ENCODE results near the gene SLC6A8. TPM values are rescaled to one million over a fixed set of nuclear protein-coding genes. Genes with fewer than 3 reads are reported as not detected.

SLC6A8 gene
- total RNA-seq, 1 donor: 19.5 TPM

- Histone ChIP-seq H3K9me3 (ENCODE audit: low read depth, low read length) (no peaks in the 10 kb centered on the region), H3K36me3 (ENCODE audit: insufficient read depth, low read length) (no peaks in the 10 kb centered on the region), H3K4me2 (ENCODE audit: insufficient read depth, low read length) (no peak overlapping the region), H3K4me1 (ENCODE audit: insufficient read depth, low read length) (no peaks in the 10 kb centered on the region), H3K4me3 (ENCODE audit: insufficient read depth, low read length) (no peak overlapping the region), H3K79me2 (ENCODE audit: insufficient read depth, low read length) (no peaks in the 10 kb centered on the region), H3K27me3 (ENCODE audit: insufficient read depth, low read length) (peaks cover 22% of the 10 kb centered on the region), H3K27ac (ENCODE audit: low read depth, low read length) (no peak overlapping the region), H2AFZ (ENCODE audit: low read length) (no peak overlapping the region), H4K20me1 (ENCODE audit: insufficient read depth, low read length) (no peaks in the 10 kb centered on the region)
- no peak for DNase-seq (ENCODE audit: insufficient read length, low spot score, missing footprints)
- TF ChIP-seq CTCF (IDR thresholded peaks at IDR 0.05; ENCODE audit: extremely low read depth, low read depth, low read length): no peak
Measured at GRCh38 chrX:153659268-153659667, 28.5 kb upstream of the SLC6A8 start.

GRCh38 chrX:153662266-153662665 is 25.5 kb upstream of the SLC6A8 start:
- Histone ChIP-seq H3K4me3 (ENCODE audit: insufficient read depth, low read length) (no peak overlapping the region), H3K79me2 (ENCODE audit: insufficient read depth, low read length) (no peaks in the 10 kb centered on the region), H3K36me3 (ENCODE audit: insufficient read depth, low read length) (no peaks in the 10 kb centered on the region), H3K4me1 (ENCODE audit: insufficient read depth, low read length) (no peaks in the 10 kb centered on the region), H3K27me3 (ENCODE audit: insufficient read depth, low read length) (peaks cover 38% of the 10 kb centered on the region), H4K20me1 (ENCODE audit: insufficient read depth, low read length) (no peaks in the 10 kb centered on the region), H3K9me3 (ENCODE audit: low read depth, low read length) (peaks cover 2% of the 10 kb centered on the region), H3K4me2 (ENCODE audit: insufficient read depth, low read length) (no peak overlapping the region), H2AFZ (ENCODE audit: low read length) (no peak overlapping the region), H3K27ac (ENCODE audit: low read depth, low read length) (no peak overlapping the region)
- TF ChIP-seq CTCF (IDR thresholded peaks at IDR 0.05; ENCODE audit: extremely low read depth, low read depth, low read length): peak; percentile 36
- peak; percentile 52 for DNase-seq (ENCODE audit: insufficient read length, low spot score, missing footprints)

GRCh38 chrX:153665726-153666306 is 21.9 kb upstream of the SLC6A8 start:
- no peak overlapping the region for H3K27ac ChIP-seq (ENCODE audit: low read depth, low read length)
- no peaks in the 10 kb centered on the region for H3K4me1 ChIP-seq (ENCODE audit: insufficient read depth, low read length)

More at GRCh38 chrX:153665726-153666306, 21.9 kb upstream of the SLC6A8 start:
- H4K20me1 ChIP-seq (ENCODE audit: insufficient read depth, low read length): no peaks in the 10 kb centered on the region
- no peak overlapping the region for H2AFZ ChIP-seq (ENCODE audit: low read length)
- H3K9me3 ChIP-seq (ENCODE audit: low read depth, low read length): peaks cover 2% of the 10 kb centered on the region
- no peak overlapping the region for H3K4me2 ChIP-seq (ENCODE audit: insufficient read depth, low read length)
- no peak overlapping the region for H3K4me3 ChIP-seq (ENCODE audit: insufficient read depth, low read length)
- H3K36me3 ChIP-seq (ENCODE audit: insufficient read depth, low read length): no peaks in the 10 kb centered on the region
- no peaks in the 10 kb centered on the region for H3K79me2 ChIP-seq (ENCODE audit: insufficient read depth, low read length)
- peaks cover 38% of the 10 kb centered on the region for H3K27me3 ChIP-seq (ENCODE audit: insufficient read depth, low read length)
- DNase-seq (ENCODE audit: insufficient read length, low spot score, missing footprints): peak; percentile 17
- TF ChIP-seq CTCF (IDR thresholded peaks at IDR 0.05; ENCODE audit: extremely low read depth, low read depth, low read length): no peak

Measured in osteoblast (primary cell).